ENCODE measurements around the gene TBL1X. TPM values are rescaled to one million over a fixed set of nuclear protein-coding genes. Genes with fewer than 3 reads are reported as not detected.

Gene TBL1X
- total and polyA plus RNA-seq, 2 of the 8 experiments (the other 6 are each of a cell fraction or from before 2014, with no cell fraction given) = 13.3 to 25.6 TPM

GRCh38 chrX:9500584-9500983, 35.7 kb downstream of the TBL1X start:
- no peak for DNase-seq (ENCODE audit: low read depth in 1 of 2, low spot score in 2 of 2)
- H3K79me2 ChIP-seq (ENCODE audit: control insufficient read depth in 1 of 2, insufficient read depth in 2 of 2, low read length in 2 of 2) = peaks cover 0 to 22% of the 10 kb centered on the region in 2 experiments; a peak in 2 of 4 replicates
- H2BK20ac ChIP-seq (ENCODE audit: low read length) = no peak overlapping the region
- 100% methylated on average over 5 of the region's 6 CpGs; no CpG with 5 or more reads in 1 of the 2 experiments for WGBS, 2 experiments (ENCODE audit: extremely low coverage in 1 of 2, insufficient coverage in 1 of 2, insufficient read length in 1 of 2, insufficient replicate concordance in 2 of 2, low coverage in 1 of 2, low lambda C conversion rate in 2 of 2, missing lambda C conversion rate in 1 of 2)
- H3K14ac ChIP-seq (ENCODE audit: insufficient read length) = no peak overlapping the region
- no peak overlapping the region for H2BK12ac ChIP-seq (ENCODE audit: low read depth, low read length)
- H2BK15ac ChIP-seq (ENCODE audit: low read length) = no peak overlapping the region
- no peaks in the 10 kb centered on the region for H3K9me3 ChIP-seq (ENCODE audit: insufficient read depth in 2 of 2, low read depth in 1 of 2, low read length in 1 of 2)
- peaks cover 0 to 9% (median 3%) of the 10 kb centered on the region in 4 experiments; a peak in 2 of 8 replicates for H3K36me3 ChIP-seq (ENCODE audit: control insufficient read depth in 2 of 4, insufficient read depth in 4 of 4, low read length in 3 of 4)
- no peak overlapping the region for H4K91ac ChIP-seq (replicated peaks; ENCODE audit: insufficient read length, low read length)
- no peak for TF ChIP-seq ZNF274 (IDR thresholded peaks at IDR 0.05; ENCODE audit: borderline replicate concordance, extremely low read depth, low read length)
- no peak for TF ChIP-seq YY1 (IDR thresholded peaks at IDR 0.05; ENCODE audit: low read depth, low read length)
- no peak for TF ChIP-seq RNF2 (IDR thresholded peaks at IDR 0.05; ENCODE audit: borderline replicate concordance, low read depth, low read length, missing control alignments, poor library complexity, severe bottlenecking)
- TF ChIP-seq EZH2 (IDR thresholded peaks at IDR 0.05; ENCODE audit: low read depth, low read length, severe bottlenecking) = no peak
- TF ChIP-seq MAFK (IDR thresholded peaks at IDR 0.05; ENCODE audit: low read depth, low read length) = no peak
- no peak for TF ChIP-seq CEBPB (IDR thresholded peaks at IDR 0.05; ENCODE audit: low read depth, low read length)
- TF ChIP-seq POU5F1 (IDR thresholded peaks at IDR 0.05; ENCODE audit: low read depth, low read length) = no peak
- TF ChIP-seq RFX5 (IDR thresholded peaks at IDR 0.05; ENCODE audit: borderline replicate concordance, low read depth, low read length) = no peak
- no peak overlapping the region for H2AK5ac ChIP-seq (ENCODE audit: low read depth, low read length)
- no peak overlapping the region for H2BK5ac ChIP-seq (ENCODE audit: low read depth, low read length)
- H3K9ac ChIP-seq (replicated peaks in 1 of 4; ENCODE audit: extremely low read depth in 1 of 4, low read depth in 3 of 4, low read length in 3 of 4) = no peak overlapping the region
- no peaks in the 10 kb centered on the region for H3K4me1 ChIP-seq (replicated peaks in 1 of 4; ENCODE audit: control insufficient read depth in 3 of 4, insufficient read depth in 4 of 4, low read length in 3 of 4)
- no peak overlapping the region for H3K4me2 ChIP-seq (ENCODE audit: insufficient read depth in 1 of 2, low read depth in 2 of 2, low read length in 2 of 2)
- peaks cover 0 to 6% of the 10 kb centered on the region in 2 experiments for H4K20me1 ChIP-seq (replicated peaks in 1 of 2; ENCODE audit: control insufficient read depth in 1 of 2, insufficient read depth in 2 of 2, low read length in 2 of 2)
- H3K23me2 ChIP-seq (ENCODE audit: low read depth, low read length) = no peaks in the 10 kb centered on the region
- H2BK120ac ChIP-seq (replicated peaks; ENCODE audit: low read depth, low read length) = no peak overlapping the region
- H3K4ac ChIP-seq (replicated peaks; ENCODE audit: insufficient read length, low read depth, low read length) = no peak overlapping the region
- no peak overlapping the region for H4K8ac ChIP-seq (ENCODE audit: extremely low read depth, insufficient read depth, low read length)
- ChIA-PET CTCF (ENCODE audit: partially characterized antibody) (interaction anchor here (0.6 to 1.2 kb wide), 5 partner anchors 16 to 528 kb away, joined by 3 to 4 read pairs (median 3); no protein-coding TSS in a partner anchor), POLR2A (ENCODE audit: partially characterized antibody) (no interaction called here)
- H3K27me3 ChIP-seq (replicated peaks in 1 of 4; ENCODE audit: control insufficient read depth in 3 of 4, extremely low read depth in 1 of 4, insufficient read depth in 3 of 4, low read length in 3 of 4) = no peaks in the 10 kb centered on the region
- H3K27ac ChIP-seq (ENCODE audit: low read depth, low read length) = no peak overlapping the region
- H3K18ac ChIP-seq (ENCODE audit: extremely low read depth, low read length) = no peak overlapping the region
- no peak overlapping the region for H2AFZ ChIP-seq (ENCODE audit: low read length)
- no peak overlapping the region for H3K4me3 ChIP-seq (ENCODE audit: extremely low read depth in 1 of 4, insufficient read depth in 2 of 4, low read depth in 3 of 4, low read length in 4 of 4)
- FAIRE-seq = no peak
- no peaks in the 10 kb centered on the region for H3K79me1 ChIP-seq (ENCODE audit: low read depth, low read length)
- no peak overlapping the region for H3K56ac ChIP-seq (replicated peaks; ENCODE audit: insufficient read length, low read depth, low read length)
- H3K23ac ChIP-seq (ENCODE audit: insufficient read length) = no peak overlapping the region
- H4K5ac ChIP-seq (ENCODE audit: insufficient read length, low read depth, low read length) = no peak overlapping the region

All from H1 (cell line).